H9 (cell line): ENCODE results near the gene TREML4. TPM values are rescaled to one million over a fixed set of nuclear protein-coding genes. Genes with fewer than 3 reads are reported as not detected.
A peak's percentile ranks its signal among the peaks of the same experiment; 100 is the strongest.

Source experiments
- DNase-seq: peaks from one replicate; pipeline ENCODE4 v3.0.0-alpha.2; 2017
- H2AFZ ChIP-seq: one replicate; pipeline ENCODE4 v1.6.1; 2013; ENCODE audit warnings: mild to moderate bottlenecking, low read length, control low read depth, moderate library complexity
- H2AK5ac ChIP-seq: 2 replicates; pipeline ENCODE4 v1.6.1; 2013; ENCODE audit warnings: low read length, control low read depth, mixed read lengths; ENCODE audit not compliant: insufficient read length
- H2BK120ac ChIP-seq: one replicate; pipeline ENCODE4 v1.6.1; 2013; ENCODE audit warnings: low read depth, mild to moderate bottlenecking, low read length, control low read depth, inconsistent platforms; ENCODE audit not compliant: poor library complexity, severe bottlenecking
- H2BK12ac ChIP-seq: 2 replicates; pipeline ENCODE4 v1.6.1; 2013; ENCODE audit warnings: low read length, control low read depth, mixed read lengths, low read depth; ENCODE audit not compliant: insufficient read length
- H2BK15ac ChIP-seq: 2 replicates; pipeline ENCODE4 v1.6.1; 2013; ENCODE audit warnings: low read depth, low read length, control low read depth
- H2BK20ac ChIP-seq: one replicate; pipeline ENCODE4 v1.6.1; 2013; ENCODE audit warnings: low read depth, mild to moderate bottlenecking, low read length, control low read depth, inconsistent platforms; ENCODE audit not compliant: poor library complexity, severe bottlenecking
- H2BK5ac ChIP-seq: 2 replicates; pipeline ENCODE4 v1.6.1; 2013; ENCODE audit warnings: low read length, control low read depth, mixed read lengths; ENCODE audit not compliant: insufficient read length
- H3K14ac ChIP-seq: 2 replicates; pipeline ENCODE4 v1.6.1; 2013; ENCODE audit warnings: low read length, control low read depth; ENCODE audit not compliant: insufficient read depth
- H3K18ac ChIP-seq: 2 replicates; pipeline ENCODE4 v1.6.1; 2013; ENCODE audit warnings: low read depth, mild to moderate bottlenecking, mixed read lengths, low read length, control low read depth; ENCODE audit not compliant: insufficient read length
- H3K23ac ChIP-seq: 2 replicates; pipeline ENCODE4 v1.6.1; 2013; ENCODE audit warnings: low read length, control low read depth, mixed read lengths, low read depth; ENCODE audit not compliant: insufficient read length
- H3K23me2 ChIP-seq: 2 replicates; pipeline ENCODE4 v1.6.1; 2013; ENCODE audit warnings: low read depth, mild to moderate bottlenecking, mixed read lengths, low read length, control low read depth; ENCODE audit not compliant: insufficient read length, poor library complexity, severe bottlenecking
- H3K27ac ChIP-seq: 2 replicates; pipeline ENCODE4 v1.5.1; 2013; ENCODE audit warnings: low read length, control low read depth, mixed read lengths, low read depth; ENCODE audit not compliant: insufficient read length
- H3K27me3 ChIP-seq: 2 replicates; pipeline ENCODE4 v1.6.1; 2013; ENCODE audit warnings: low read length, control low read depth, inconsistent platforms; ENCODE audit not compliant: insufficient read depth
- H3K4ac ChIP-seq: 2 replicates; pipeline ENCODE4 v1.6.1; 2013; ENCODE audit warnings: low read depth, mild to moderate bottlenecking, control low read depth, inconsistent platforms, low read length, moderate library complexity
- H3K4me1 ChIP-seq: 2 replicates; pipeline ENCODE4 v1.6.1; 2013; ENCODE audit warnings: low read length, control low read depth, inconsistent platforms; ENCODE audit not compliant: insufficient read depth
- H3K4me2 ChIP-seq: 2 replicates; pipeline ENCODE4 v1.6.1; 2013; ENCODE audit warnings: low read length, control low read depth, mixed read lengths; ENCODE audit not compliant: insufficient read length, insufficient read depth
- H3K56ac ChIP-seq: 2 replicates; pipeline ENCODE4 v1.6.1; 2013; ENCODE audit warnings: low read depth, mild to moderate bottlenecking, mixed read lengths, low read length, control low read depth; ENCODE audit not compliant: insufficient read length
- H3K79me1 ChIP-seq: 2 replicates; pipeline ENCODE4 v1.6.1; 2013; ENCODE audit warnings: low read depth, mild to moderate bottlenecking, moderate library complexity, low read length, control low read depth, inconsistent platforms; ENCODE audit not compliant: insufficient read depth, poor library complexity, severe bottlenecking
- H3K79me2 ChIP-seq: 2 replicates; pipeline ENCODE4 v1.6.1; 2013; ENCODE audit warnings: low read length, control low read depth, inconsistent platforms; ENCODE audit not compliant: insufficient read depth
- H3K9ac ChIP-seq: 2 replicates; pipeline ENCODE4 v1.6.1; 2013; ENCODE audit warnings: low read length, control low read depth, mixed read lengths; ENCODE audit not compliant: insufficient read length; ENCODE audit errors: extremely low read depth
- H3K9me3 ChIP-seq: one replicate; pipeline ENCODE4 v1.6.1; 2013; ENCODE audit warnings: low read depth, low read length, inconsistent platforms; ENCODE audit not compliant: control insufficient read depth
- H3T11ph ChIP-seq: one replicate; pipeline ENCODE4 v1.6.1; 2013; ENCODE audit warnings: mild to moderate bottlenecking, low read length, control low read depth, inconsistent platforms
- H4K20me1 ChIP-seq: one replicate; pipeline ENCODE4 v1.6.1; 2013; ENCODE audit not compliant: control insufficient read depth, insufficient read length, insufficient read depth
- H4K5ac ChIP-seq: 2 replicates; pipeline ENCODE4 v1.6.1; 2013; ENCODE audit warnings: low read depth, mild to moderate bottlenecking, mixed read lengths, low read length, control low read depth; ENCODE audit not compliant: insufficient read length
- H4K8ac ChIP-seq: replicated peaks from 2 replicates; pipeline ENCODE4 v1.6.1; 2013; ENCODE audit warnings: low read length, control low read depth, mixed read lengths, low read depth; ENCODE audit not compliant: insufficient read length
- H4K91ac ChIP-seq: 2 replicates; pipeline ENCODE4 v1.6.1; 2013; ENCODE audit warnings: low read depth, mild to moderate bottlenecking, moderate library complexity, mixed read lengths, low read length, control low read depth; ENCODE audit not compliant: insufficient read length
- H3K27ac Mint-ChIP-seq, 3 experiments: 2 replicates in 2 of 3; 3 replicates in 1 of 3; pipeline ENCODE4 v1.8.0; 2020 to 2021; ENCODE audit warnings: mixed read lengths in 3 of 3, mild to moderate bottlenecking in 1 of 3, moderate library complexity in 1 of 3
- H3K27me3 Mint-ChIP-seq: 2 replicates; pipeline ENCODE4 v1.8.0; 2021; ENCODE audit warnings: low read depth, mild to moderate bottlenecking, moderate library complexity, mixed read lengths
- H3K36me3 Mint-ChIP-seq, 3 experiments: 2 replicates in 2 of 3; 3 replicates in 1 of 3; pipeline ENCODE4 v1.8.0; 2020 to 2021; ENCODE audit warnings: low read depth in 3 of 3, mixed read lengths in 3 of 3; ENCODE audit not compliant: insufficient read depth in 1 of 3
- H3K4me1 Mint-ChIP-seq, 2 experiments: 2 replicates each; pipeline ENCODE4 v1.8.0; 2020; ENCODE audit warnings: mixed read lengths in 2 of 2
- H3K4me3 Mint-ChIP-seq, 2 experiments: 2 replicates in 1 of 2; 3 replicates in 1 of 2; pipeline ENCODE4 v1.8.0; 2020 to 2021; ENCODE audit warnings: mild to moderate bottlenecking in 2 of 2, mixed read lengths in 2 of 2, moderate library complexity in 1 of 2
- H3K9me3 Mint-ChIP-seq, 2 experiments: 2 replicates in 1 of 2; 3 replicates in 1 of 2; pipeline ENCODE4 v1.8.0; 2020; ENCODE audit warnings: mild to moderate bottlenecking in 2 of 2, mixed read lengths in 2 of 2, moderate library complexity in 1 of 2
- WGBS: extraction: QIAGEN DNeasy Blood & Tissue Kit; methylation state at CpG from one replicate; pipeline ENCODE4 v1.1.7; 2013; ENCODE audit warnings: missing lambda C conversion rate, low lambda C conversion rate, mixed read lengths; ENCODE audit not compliant: insufficient read length; ENCODE audit errors: extremely low coverage; 5-methylcytosine and 5-hydroxymethylcytosine counted together
- total RNA-seq: library from RNA; stranded (reverse); gene quantifications from 2 replicates; pipeline ENCODE4 v1.2.1, GENCODE V29; 2021
- TF ChIP-seq, protein P1 (sequence below): fragments of 200-600 bp; sonication (generic); conservative IDR thresholded peaks from 3 replicates; pipeline ENCODE4 v1.8.0; 2021; ENCODE audit warnings: antibody characterized with exemption, mild to moderate bottlenecking

TREML4 gene
- total RNA-seq, 1 experiment from 2014 or later, result not detected

DNA sequence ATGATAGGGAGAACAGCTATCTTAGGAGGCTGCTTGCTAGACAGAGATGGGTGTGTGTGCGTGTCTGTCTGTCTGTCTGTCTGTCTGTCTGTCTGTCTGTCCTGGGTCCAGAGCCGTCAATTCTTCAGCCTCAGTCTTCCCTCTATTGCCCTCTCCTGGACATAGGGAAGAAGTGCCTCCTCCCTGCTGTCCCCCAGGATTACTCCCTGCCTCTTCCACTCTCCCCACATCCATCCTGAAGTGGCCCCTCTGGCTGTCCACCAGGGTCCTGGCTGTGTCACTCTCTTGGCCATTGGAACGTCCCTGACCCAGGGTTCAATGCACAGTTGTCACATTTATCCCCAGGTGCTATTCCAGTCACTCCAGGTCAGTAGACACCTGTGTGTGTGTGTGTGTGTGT is 37.4 kb upstream of the TREML4 start:
- Histone ChIP-seq H2BK15ac (no peak overlapping the region), H2BK120ac (no peak overlapping the region), H2BK20ac (no peak overlapping the region), H2AK5ac (no peak overlapping the region), H3K27me3 (no peaks in the 10 kb centered on the region), H3K18ac (no peak overlapping the region), H3T11ph (no peak overlapping the region), H3K4ac (no peak overlapping the region), H3K9me3 (peaks cover 10% of the 10 kb centered on the region), H2BK5ac (no peak overlapping the region), H3K23me2 (no peaks in the 10 kb centered on the region), H3K79me2 (no peaks in the 10 kb centered on the region), H3K79me1 (no peaks in the 10 kb centered on the region), H2BK12ac (no peak overlapping the region), H3K14ac (no peak overlapping the region), H3K4me2 (no peak overlapping the region), H4K5ac (no peak overlapping the region), H4K8ac (no peak overlapping the region), H3K23ac (no peak overlapping the region), H4K20me1 (no peaks in the 10 kb centered on the region), H3K4me1 (no peaks in the 10 kb centered on the region), H3K56ac (no peak overlapping the region), H2AFZ (no peak overlapping the region), H4K91ac (no peak overlapping the region), H3K9ac (no peak overlapping the region), H3K27ac (no peak overlapping the region)
- Mint-ChIP-seq H3K4me3 (no peak overlapping the region), H3K27me3 (peaks cover 18% of the 10 kb centered on the region), H3K9me3 (peaks cover 14 to 15% of the 10 kb centered on the region in 2 experiments), H3K36me3 (peaks cover 6 to 15% (median 11%) of the 10 kb centered on the region in 3 experiments), H3K4me1 (no peaks in the 10 kb centered on the region), H3K27ac (no peak overlapping the region)
- no CpG with 5 or more reads among the region's 3 CpGs for WGBS
- no peak for DNase-seq
- TF ChIP-seq, protein P1, sequence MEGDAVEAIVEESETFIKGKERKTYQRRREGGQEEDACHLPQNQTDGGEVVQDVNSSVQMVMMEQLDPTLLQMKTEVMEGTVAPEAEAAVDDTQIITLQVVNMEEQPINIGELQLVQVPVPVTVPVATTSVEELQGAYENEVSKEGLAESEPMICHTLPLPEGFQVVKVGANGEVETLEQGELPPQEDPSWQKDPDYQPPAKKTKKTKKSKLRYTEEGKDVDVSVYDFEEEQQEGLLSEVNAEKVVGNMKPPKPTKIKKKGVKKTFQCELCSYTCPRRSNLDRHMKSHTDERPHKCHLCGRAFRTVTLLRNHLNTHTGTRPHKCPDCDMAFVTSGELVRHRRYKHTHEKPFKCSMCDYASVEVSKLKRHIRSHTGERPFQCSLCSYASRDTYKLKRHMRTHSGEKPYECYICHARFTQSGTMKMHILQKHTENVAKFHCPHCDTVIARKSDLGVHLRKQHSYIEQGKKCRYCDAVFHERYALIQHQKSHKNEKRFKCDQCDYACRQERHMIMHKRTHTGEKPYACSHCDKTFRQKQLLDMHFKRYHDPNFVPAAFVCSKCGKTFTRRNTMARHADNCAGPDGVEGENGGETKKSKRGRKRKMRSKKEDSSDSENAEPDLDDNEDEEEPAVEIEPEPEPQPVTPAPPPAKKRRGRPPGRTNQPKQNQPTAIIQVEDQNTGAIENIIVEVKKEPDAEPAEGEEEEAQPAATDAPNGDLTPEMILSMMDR, result peak; percentile 38; the same call in 1 of the 3 replicates
